H7 (cell line): ENCODE measurements around the gene THSD4. TPM values are rescaled to one million over a fixed set of nuclear protein-coding genes. Genes with fewer than 3 reads are reported as not detected.

Experiments used
- DNase-seq: peaks from one replicate; pipeline ENCODE4 v3.0.0; 2012
- H3K27me3 ChIP-seq: 2 replicates; pipeline ENCODE4 v1.6.0; 2011; ENCODE audit warnings: mild to moderate bottlenecking, low read length; ENCODE audit not compliant: control insufficient read depth, insufficient read depth
- H3K36me3 ChIP-seq: replicated peaks from 2 replicates; pipeline ENCODE4 v1.5.1; 2011; ENCODE audit warnings: low read length; ENCODE audit not compliant: control insufficient read depth, insufficient read depth
- H3K4me3 ChIP-seq: 2 replicates; pipeline ENCODE4 v1.5.1; 2011; ENCODE audit warnings: low read depth, mild to moderate bottlenecking, control low read depth, low read length, moderate library complexity; ENCODE audit not compliant: insufficient read depth
- total RNA-seq: library from RNA; depleted of rRNA; stranded (reverse); fragments of >200 nt; shearing (Covaris generic); gene quantifications from 2 replicates; pipeline ENCODE4 v1.2.3, GENCODE V29; 2014

The THSD4 gene
- total RNA-seq, 1 experiment from 2014 or later: 3.9 TPM

GRCh38 chr15:71288348-71288955 lies 173.2 kb downstream of the THSD4 start:
- Histone ChIP-seq H3K4me3 (no peak overlapping the region), H3K36me3 (no peaks in the 10 kb centered on the region), H3K27me3 (no peaks in the 10 kb centered on the region)
- DNase-seq: no peak

GRCh38 chr15:71290002-71290401 lies 174.7 kb downstream of the THSD4 start:
- Histone ChIP-seq H3K36me3 (no peaks in the 10 kb centered on the region), H3K27me3 (no peaks in the 10 kb centered on the region), H3K4me3 (no peak overlapping the region)
- DNase-seq: no peak

DNA sequence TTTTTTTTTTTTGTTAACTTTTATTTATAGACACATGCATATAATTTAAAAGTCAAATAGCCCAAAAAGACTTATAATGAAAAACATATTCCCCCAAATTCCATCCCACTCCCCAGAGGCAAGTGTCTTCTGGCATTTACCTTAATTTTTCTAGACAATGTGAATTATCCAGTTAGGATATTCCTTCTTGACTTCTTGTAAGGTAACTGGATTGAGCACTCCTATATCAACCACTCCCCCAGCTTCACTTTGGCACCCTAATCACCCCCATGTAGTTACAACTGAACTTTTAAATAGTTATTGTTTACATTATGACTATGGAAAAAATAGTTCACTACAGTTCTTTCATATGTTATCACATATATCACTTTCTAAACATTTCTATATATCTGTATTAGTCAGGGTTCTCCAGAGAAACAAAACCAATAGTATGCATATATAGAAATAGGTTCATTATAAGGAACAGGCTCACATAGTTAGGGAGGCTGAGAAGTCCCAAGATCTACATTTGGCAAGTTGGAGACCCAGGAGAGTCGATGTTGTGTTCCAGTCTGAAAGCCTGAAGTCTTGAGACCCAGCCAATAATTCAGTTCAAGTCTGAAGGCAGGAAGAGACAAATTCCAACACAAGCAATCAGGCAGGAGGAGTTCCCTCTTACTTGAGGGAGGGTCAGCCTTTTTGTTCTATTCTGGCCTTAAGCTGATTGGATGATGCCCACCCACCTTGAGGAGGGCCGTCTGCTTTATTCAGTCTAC lies 175.8 kb downstream of the THSD4 start:
- Histone ChIP-seq H3K36me3 (no peaks in the 10 kb centered on the region), H3K27me3 (no peaks in the 10 kb centered on the region), H3K4me3 (no peak overlapping the region)
- DNase-seq: no peak

DNA sequence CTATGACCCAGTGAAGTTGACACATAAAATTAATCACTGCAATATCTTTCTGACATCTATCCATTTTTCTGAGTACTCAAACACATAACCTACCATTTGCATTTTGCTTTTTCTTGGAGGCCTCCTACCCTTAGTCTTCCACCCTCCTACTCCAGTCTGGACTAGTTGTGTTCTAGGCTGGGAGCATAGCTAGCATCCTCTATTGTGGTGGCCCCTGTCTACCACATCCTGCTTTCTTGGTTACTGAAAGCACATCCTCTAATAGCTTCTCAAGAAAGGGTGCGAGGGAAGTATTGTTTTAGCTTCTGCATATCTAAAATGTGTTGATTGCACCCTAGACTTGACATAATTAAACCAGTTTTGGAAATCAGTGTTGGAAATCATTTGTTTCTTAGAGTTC lies 176.5 kb downstream of the THSD4 start:
- Histone ChIP-seq H3K4me3 (no peak overlapping the region), H3K27me3 (no peaks in the 10 kb centered on the region), H3K36me3 (no peaks in the 10 kb centered on the region)
- no peak for DNase-seq

GRCh38 chr15:71293723-71294122 lies 178.5 kb downstream of the THSD4 start:
- no peaks in the 10 kb centered on the region for H3K36me3 ChIP-seq
- no peaks in the 10 kb centered on the region for H3K27me3 ChIP-seq
- H3K4me3 ChIP-seq: no peak overlapping the region
- DNase-seq: no peak

GRCh38 chr15:71294251-71294910 lies 179.1 kb downstream of the THSD4 start:
- Histone ChIP-seq H3K27me3 (no peaks in the 10 kb centered on the region), H3K36me3 (no peaks in the 10 kb centered on the region), H3K4me3 (no peak overlapping the region)
- no peak for DNase-seq

DNA sequence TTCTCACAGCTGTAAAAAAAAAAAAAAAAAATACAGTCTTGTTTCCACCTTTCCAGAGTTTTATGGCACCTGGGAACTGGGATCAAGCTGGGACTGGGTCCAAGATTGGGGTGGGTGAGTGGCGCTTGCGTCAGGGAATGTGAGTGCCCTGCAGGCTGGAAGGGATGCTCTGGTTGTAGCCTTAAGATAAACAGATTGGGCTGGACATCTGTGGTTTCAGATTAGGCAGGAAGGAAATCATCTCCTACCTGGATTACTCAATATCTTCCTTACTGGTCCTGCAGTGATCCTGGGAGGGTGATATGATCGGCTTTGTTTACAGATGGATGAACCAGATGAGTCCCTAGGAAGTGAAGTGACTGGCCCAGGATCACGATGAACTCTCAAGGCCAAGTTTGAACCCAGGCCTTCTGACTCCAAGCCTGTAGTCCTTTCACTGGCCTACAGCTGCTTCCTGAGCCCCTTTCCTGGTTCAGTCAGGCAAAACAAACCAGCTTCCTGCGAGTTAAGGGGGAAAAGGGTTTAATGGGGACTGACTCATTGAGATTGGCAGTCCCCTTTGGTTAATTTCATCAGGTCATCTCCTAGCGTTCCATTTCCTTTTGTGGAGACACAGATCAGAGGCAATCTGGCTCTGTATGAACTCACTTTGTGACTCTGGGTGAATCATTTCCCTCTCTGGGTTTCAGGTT lies 179.8 kb downstream of the THSD4 start:
- Histone ChIP-seq H3K4me3 (no peak overlapping the region), H3K27me3 (no peaks in the 10 kb centered on the region), H3K36me3 (no peaks in the 10 kb centered on the region)
- no peak for DNase-seq

GRCh38 chr15:71295603-71296314 lies 180.5 kb downstream of the THSD4 start:
- no peak for DNase-seq
- Histone ChIP-seq H3K27me3 (no peaks in the 10 kb centered on the region), H3K4me3 (no peak overlapping the region), H3K36me3 (no peaks in the 10 kb centered on the region)

DNA sequence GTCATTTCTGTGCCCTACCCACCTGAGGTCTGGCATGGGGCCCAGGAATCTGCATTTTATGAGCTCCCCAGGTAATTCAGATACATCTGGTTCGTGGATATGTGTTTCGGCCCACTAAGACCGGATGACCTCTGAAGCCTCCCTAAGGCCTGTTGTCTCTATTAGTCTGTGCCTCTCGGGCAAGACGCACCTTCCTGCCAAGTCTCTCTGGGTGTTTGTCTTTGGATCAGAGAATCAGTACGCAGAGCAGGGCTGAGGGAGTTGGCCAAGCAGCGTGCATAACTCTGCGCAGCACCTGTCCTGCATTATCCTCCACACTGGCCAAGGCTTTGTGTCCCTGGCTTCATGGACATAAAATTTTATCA lies 181.0 kb downstream of the THSD4 start:
- H3K36me3 ChIP-seq: no peaks in the 10 kb centered on the region
- H3K4me3 ChIP-seq: no peak overlapping the region
- no peak for DNase-seq
- no peaks in the 10 kb centered on the region for H3K27me3 ChIP-seq

- H3K4me3 ChIP-seq: no peak overlapping the region
- no peaks in the 10 kb centered on the region for H3K36me3 ChIP-seq
- DNase-seq: no peak
- no peaks in the 10 kb centered on the region for H3K27me3 ChIP-seq
These were observed 186.8 kb downstream of the THSD4 start for GRCh38 chr15:71301958-71302621.

- Histone ChIP-seq H3K36me3 (no peaks in the 10 kb centered on the region), H3K27me3 (no peaks in the 10 kb centered on the region), H3K4me3 (no peak overlapping the region)
- no peak for DNase-seq
These were observed 187.7 kb downstream of the THSD4 start for GRCh38 chr15:71302861-71303410.

- Histone ChIP-seq H3K36me3 (no peaks in the 10 kb centered on the region), H3K27me3 (no peaks in the 10 kb centered on the region), H3K4me3 (no peak overlapping the region)
- no peak for DNase-seq
These were observed 188.7 kb downstream of the THSD4 start for GRCh38 chr15:71303977-71304376.

DNA sequence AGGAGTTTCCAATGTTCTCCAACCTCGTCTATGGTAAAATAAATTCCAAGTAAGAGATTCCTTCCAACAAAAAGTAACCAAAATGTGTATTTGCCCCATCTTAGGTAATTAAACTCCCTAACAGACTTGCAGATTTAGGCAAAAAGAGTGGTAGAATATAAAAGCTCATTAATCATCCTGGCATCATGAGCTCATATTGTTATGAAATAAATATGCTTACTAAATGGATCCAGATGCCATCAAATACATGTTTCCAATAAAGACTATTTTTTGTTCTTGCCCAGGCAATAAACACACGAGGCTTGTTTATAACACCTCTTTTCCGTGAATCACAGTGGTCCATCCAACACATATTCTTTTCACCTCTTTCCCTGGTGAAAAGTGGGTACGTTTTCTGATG lies 189.4 kb downstream of the THSD4 start:
- Histone ChIP-seq H3K36me3 (no peaks in the 10 kb centered on the region), H3K4me3 (no peak overlapping the region), H3K27me3 (no peaks in the 10 kb centered on the region)
- DNase-seq: no peak

GRCh38 chr15:71306538-71306937 lies 191.3 kb downstream of the THSD4 start:
- Histone ChIP-seq H3K27me3 (no peaks in the 10 kb centered on the region), H3K36me3 (no peaks in the 10 kb centered on the region), H3K4me3 (no peak overlapping the region)
- DNase-seq: no peak
